ENCODE measurements around the gene TNNI3K. TPM values are rescaled to one million over a fixed set of nuclear protein-coding genes. Genes with fewer than 3 reads are reported as not detected.

The TNNI3K gene
- polyA plus RNA-seq, 1 donor (not counting 4 experiments of a cell fraction or from before 2014, with no cell fraction given), result 0.41 TPM

GRCh38 chr1:74412244-74412643 lies 177.1 kb downstream of the TNNI3K start:
- no peaks in the 10 kb centered on the region for H3K36me3 ChIP-seq (ENCODE audit: control insufficient read depth in 2 of 2, extremely low read depth in 1 of 2, insufficient read depth in 2 of 2, low read length in 2 of 2)
- no peaks in the 10 kb centered on the region for H3K4me1 ChIP-seq (ENCODE audit: control insufficient read depth, extremely low read depth, insufficient read depth, low read length)
- no peaks in the 10 kb centered on the region for H3K9me3 ChIP-seq (ENCODE audit: control insufficient read depth, low read depth, low read length)
- TF ChIP-seq CTCF (optimal IDR thresholded peaks at IDR 0.05 in 1 of 3, IDR thresholded peaks at IDR 0.05 in 1 of 3, conservative IDR thresholded peaks at IDR 0.05 in 1 of 3; ENCODE audit: extremely low read depth in 1 of 3, insufficient read depth in 2 of 3, low read length in 3 of 3) (no peak), EZH2 (IDR thresholded peaks at IDR 0.05; ENCODE audit: low read length) (no peak)
- dilution Hi-C loops (cut with MboI; ENCODE audit: extremely low pct_ligation_motif_present, low sequenced_read_pairs), result no loop called here
- H3K4me2 ChIP-seq (ENCODE audit: control insufficient read depth, extremely low read depth, insufficient read depth, low read depth, low read length), result no peak overlapping the region
- H3K9me1 ChIP-seq (ENCODE audit: control insufficient read depth, extremely low read depth, insufficient read depth, low read length), result no peaks in the 10 kb centered on the region
- DNase-seq (ENCODE audit: low read depth, low spot score) (no peak), FAIRE-seq (no peak)
- H4K20me1 ChIP-seq (ENCODE audit: control insufficient read depth, extremely low read depth, insufficient read depth, low read length), result no peaks in the 10 kb centered on the region
- H3K27me3 ChIP-seq (ENCODE audit: control insufficient read depth, extremely low read depth, insufficient read depth, low read length), result no peaks in the 10 kb centered on the region
- H2AFZ ChIP-seq (ENCODE audit: control insufficient read depth, low read length), result no peak overlapping the region
- no peak overlapping the region for H3K9ac ChIP-seq (ENCODE audit: control insufficient read depth, extremely low read depth, insufficient read depth, low read length)
- no peak overlapping the region for H3K27ac ChIP-seq (ENCODE audit: control insufficient read depth, insufficient read depth, low read length)
- H3K4me3 ChIP-seq (ENCODE audit: control insufficient read depth in 2 of 3, extremely low read depth in 1 of 3, insufficient read depth in 2 of 3, low read depth in 1 of 3, low read length in 3 of 3), result no peak overlapping the region
- H3K79me2 ChIP-seq (ENCODE audit: control insufficient read depth, insufficient read depth, low read length), result no peaks in the 10 kb centered on the region

GRCh38 chr1:74415935-74416334 lies 180.7 kb downstream of the TNNI3K start:
- H4K20me1 ChIP-seq (ENCODE audit: control insufficient read depth, extremely low read depth, insufficient read depth, low read length), result no peaks in the 10 kb centered on the region
- H3K9me3 ChIP-seq (ENCODE audit: control insufficient read depth, low read depth, low read length), result no peaks in the 10 kb centered on the region
- H2AFZ ChIP-seq (ENCODE audit: control insufficient read depth, low read length), result no peak overlapping the region
- TF ChIP-seq EZH2 (IDR thresholded peaks at IDR 0.05; ENCODE audit: low read length) (no peak), CTCF (optimal IDR thresholded peaks at IDR 0.05 in 1 of 3, IDR thresholded peaks at IDR 0.05 in 1 of 3, conservative IDR thresholded peaks at IDR 0.05 in 1 of 3; ENCODE audit: extremely low read depth in 1 of 3, insufficient read depth in 2 of 3, low read length in 3 of 3) (no peak)
- FAIRE-seq, result no peak
- no peaks in the 10 kb centered on the region for H3K27me3 ChIP-seq (ENCODE audit: control insufficient read depth, extremely low read depth, insufficient read depth, low read length)
- H3K4me1 ChIP-seq (ENCODE audit: control insufficient read depth, extremely low read depth, insufficient read depth, low read length), result no peaks in the 10 kb centered on the region
- dilution Hi-C loops (cut with MboI; ENCODE audit: extremely low pct_ligation_motif_present, low sequenced_read_pairs), result no loop called here
- H3K9ac ChIP-seq (ENCODE audit: control insufficient read depth, extremely low read depth, insufficient read depth, low read length), result no peak overlapping the region
- H3K4me2 ChIP-seq (ENCODE audit: control insufficient read depth, extremely low read depth, insufficient read depth, low read depth, low read length), result no peak overlapping the region
- H3K79me2 ChIP-seq (ENCODE audit: control insufficient read depth, insufficient read depth, low read length), result no peaks in the 10 kb centered on the region
- H3K27ac ChIP-seq (ENCODE audit: control insufficient read depth, insufficient read depth, low read length), result no peak overlapping the region
- H3K9me1 ChIP-seq (ENCODE audit: control insufficient read depth, extremely low read depth, insufficient read depth, low read length), result no peaks in the 10 kb centered on the region
- no peaks in the 10 kb centered on the region for H3K36me3 ChIP-seq (ENCODE audit: control insufficient read depth in 2 of 2, extremely low read depth in 1 of 2, insufficient read depth in 2 of 2, low read length in 2 of 2)
- DNase-seq (ENCODE audit: low read depth, low spot score), result no peak
- H3K4me3 ChIP-seq (ENCODE audit: control insufficient read depth in 2 of 3, extremely low read depth in 1 of 3, insufficient read depth in 2 of 3, low read depth in 1 of 3, low read length in 3 of 3), result no peak overlapping the region
